Stomach (tissue), 4 donors: ENCODE results near the gene GNS.
"Not testable (repeated sequence)": the region's sequence is repeated elsewhere in the genome, so short reads cannot be mapped to it uniquely, and the experiment has no call there.

ENCODE experiments used
- CTCF ChIP-seq, 7 experiments: fragments of 450-650 bp in 4 of 7; fragments of 200-600 bp in 3 of 7; sonication (generic) in 3 of 7; IDR thresholded peaks; one replicate each; pipeline ENCODE4 v1.5.1; 2016 to 2019; ENCODE audit warnings: antibody characterized with exemption in 7 of 7, control low read depth in 2 of 7, mild to moderate bottlenecking in 1 of 7
- EP300 ChIP-seq: sonication (generic); formaldehyde crosslinking; IDR thresholded peaks from one replicate; pipeline ENCODE4 v1.6.1; 2017; ENCODE audit warnings: antibody characterized with exemption
- POLR2AphosphoS5 ChIP-seq, 3 donors: sonication (generic); formaldehyde crosslinking; IDR thresholded peaks; one replicate each; pipeline ENCODE4 v1.6.1; 2016; ENCODE audit warnings: antibody characterized with exemption in 3 of 3

DNA sequence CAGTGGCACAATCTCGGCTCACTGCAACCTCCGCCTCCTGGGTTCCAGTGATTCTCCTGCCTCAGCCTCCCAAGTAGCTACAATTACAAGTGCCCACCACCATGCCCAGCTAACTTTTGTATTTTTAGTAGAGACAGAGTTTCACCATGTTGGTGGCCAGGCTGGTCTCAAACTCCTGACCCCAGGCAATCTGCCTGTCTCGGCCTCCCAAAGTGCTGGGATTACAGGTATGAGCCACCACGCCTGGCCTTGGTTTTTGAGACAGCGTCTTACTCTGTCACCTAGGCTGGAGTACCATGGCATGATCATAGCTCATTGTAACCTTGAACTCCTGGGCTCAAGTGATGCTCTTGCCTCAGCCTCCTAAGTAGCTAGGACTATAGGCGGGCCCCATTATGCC lies 69.0 kb downstream of the GNS start:
- not testable (repeated sequence) for TF ChIP-seq CTCF (IDR thresholded peaks at IDR 0.05); EP300; POLR2AphosphoS5 (IDR thresholded peaks at IDR 0.05)
